Fibroblast of the aortic adventitia (primary cell): Measurements from ENCODE around the gene YKT6. TPM values are rescaled to one million over a fixed set of nuclear protein-coding genes. Genes with fewer than 3 reads are reported as not detected.

Experiments used
- DNase-seq: peaks from one replicate; pipeline ENCODE4 v3.0.0-alpha.2; 2010; ENCODE audit warnings: low read depth
- H3K4me3 ChIP-seq: 2 replicates; pipeline ENCODE4 v1.5.1; 2011; ENCODE audit warnings: low read depth, mild to moderate bottlenecking, control low read depth, low read length, moderate library complexity
- CTCF ChIP-seq: IDR thresholded peaks from 2 replicates; pipeline ENCODE4 v1.5.1; 2011; ENCODE audit warnings: mild to moderate bottlenecking, low read length, control low read depth, inconsistent platforms; ENCODE audit not compliant: insufficient read depth
- total RNA-seq: library from RNA; depleted of rRNA; stranded (reverse); fragments of >200 nt; gene quantifications from 2 replicates; pipeline ENCODE4 v1.2.3, GENCODE V29; 2012; ENCODE audit warnings: low replicate concordance

Gene YKT6
- total RNA-seq, 1 donor: 99.4 TPM

GRCh38 chr7:44217852-44218402 is 17.1 kb downstream of the YKT6 start:
- TF ChIP-seq CTCF: no peak
- H3K4me3 ChIP-seq: no peak overlapping the region
- DNase-seq: no peak

GRCh38 chr7:44218418-44219201 is 17.8 kb downstream of the YKT6 start:
- TF ChIP-seq CTCF: no peak
- no peak overlapping the region for H3K4me3 ChIP-seq
- DNase-seq: no peak

GRCh38 chr7:44219371-44220045 is 18.7 kb downstream of the YKT6 start:
- no peak for TF ChIP-seq CTCF
- DNase-seq: no peak
- H3K4me3 ChIP-seq: no peak overlapping the region

- no peak overlapping the region for H3K4me3 ChIP-seq
- no peak for DNase-seq
- TF ChIP-seq CTCF: no peak
These were observed 19.2 kb downstream of the YKT6 start for GRCh38 chr7:44220046-44220357.

GRCh38 chr7:44220358-44221112 is 19.8 kb downstream of the YKT6 start:
- no peak for DNase-seq
- no peak overlapping the region for H3K4me3 ChIP-seq
- TF ChIP-seq CTCF: no peak

- no peak overlapping the region for H3K4me3 ChIP-seq
- peak; percentile 4 for TF ChIP-seq CTCF
- DNase-seq: no peak
These were observed 20.5 kb downstream of the YKT6 start for GRCh38 chr7:44221231-44221791.
